ENCODE measurements around the gene FAM3C.

- TF ChIP-seq, protein P1, sequence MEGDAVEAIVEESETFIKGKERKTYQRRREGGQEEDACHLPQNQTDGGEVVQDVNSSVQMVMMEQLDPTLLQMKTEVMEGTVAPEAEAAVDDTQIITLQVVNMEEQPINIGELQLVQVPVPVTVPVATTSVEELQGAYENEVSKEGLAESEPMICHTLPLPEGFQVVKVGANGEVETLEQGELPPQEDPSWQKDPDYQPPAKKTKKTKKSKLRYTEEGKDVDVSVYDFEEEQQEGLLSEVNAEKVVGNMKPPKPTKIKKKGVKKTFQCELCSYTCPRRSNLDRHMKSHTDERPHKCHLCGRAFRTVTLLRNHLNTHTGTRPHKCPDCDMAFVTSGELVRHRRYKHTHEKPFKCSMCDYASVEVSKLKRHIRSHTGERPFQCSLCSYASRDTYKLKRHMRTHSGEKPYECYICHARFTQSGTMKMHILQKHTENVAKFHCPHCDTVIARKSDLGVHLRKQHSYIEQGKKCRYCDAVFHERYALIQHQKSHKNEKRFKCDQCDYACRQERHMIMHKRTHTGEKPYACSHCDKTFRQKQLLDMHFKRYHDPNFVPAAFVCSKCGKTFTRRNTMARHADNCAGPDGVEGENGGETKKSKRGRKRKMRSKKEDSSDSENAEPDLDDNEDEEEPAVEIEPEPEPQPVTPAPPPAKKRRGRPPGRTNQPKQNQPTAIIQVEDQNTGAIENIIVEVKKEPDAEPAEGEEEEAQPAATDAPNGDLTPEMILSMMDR (IDR thresholded peaks at IDR 0.05), result no peak
- TF ChIP-seq POLR2A (IDR thresholded peaks at IDR 0.05), result no peak
Observed at GRCh38 chr7:121301446-121302213, 94.5 kb downstream of the FAM3C start.
